ENCODE measurements around the gene VEGFB.

DNA sequence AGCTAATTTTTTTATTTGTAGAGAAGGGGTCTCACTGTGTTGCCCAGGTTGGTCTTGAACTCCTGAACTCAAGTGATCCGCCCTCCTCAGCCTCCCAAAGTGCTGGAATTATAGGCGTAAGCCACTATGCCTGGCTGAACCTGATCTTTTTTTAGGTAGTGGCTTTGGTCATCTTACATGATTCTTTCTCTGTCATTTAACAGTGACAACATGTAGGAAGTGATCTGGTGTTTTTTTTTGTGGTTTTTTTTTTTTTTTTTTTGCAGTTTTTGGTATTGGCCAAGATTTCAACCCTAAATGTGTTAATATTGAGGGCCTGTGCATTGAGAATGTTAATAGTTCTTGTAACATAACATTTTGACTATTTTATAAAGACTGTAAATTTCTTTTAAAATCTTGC lies 35.9 kb upstream of the VEGFB start:
- no peak for TF ChIP-seq SUZ12 (IDR thresholded peaks at IDR 0.05; ENCODE audit: extremely low read depth, insufficient read depth, insufficient read length)
- TF ChIP-seq YY1 (IDR thresholded peaks at IDR 0.05; ENCODE audit: insufficient read depth, insufficient read length): no peak
- TF ChIP-seq ZNF274 (IDR thresholded peaks at IDR 0.05; ENCODE audit: low read depth, low read length): no peak

Measured in NT2/D1 (cell line).